Esophagus muscularis mucosa (tissue), 4 donors: ENCODE measurements around the gene C9orf57. TPM values are rescaled to one million over a fixed set of nuclear protein-coding genes. Genes with fewer than 3 reads are reported as not detected.
A peak's percentile ranks its signal among the peaks of the same experiment; 100 is the strongest.

Experiments
- DNase-seq: peaks from one replicate; pipeline ENCODE4 v3.0.0-alpha.2; 2017; ENCODE audit errors: extremely low spot score
- H3K27ac ChIP-seq, 4 donors: fragments of 200-600 bp; sonication (generic); replicated peaks in 1 of 4; 1 replicate in 3 of 4; 2 replicates in 1 of 4; pipeline ENCODE4 v1.5.1; 2016 to 2019; ENCODE audit warnings: mild to moderate bottlenecking in 1 of 4
- H3K27me3 ChIP-seq, 4 donors: fragments of 200-600 bp; sonication (generic); one replicate each; pipeline versions ENCODE4 v1.5.1 to v1.6.0; 2016 to 2019
- H3K36me3 ChIP-seq, 4 donors: fragments of 200-600 bp; sonication (generic); one replicate each; pipeline ENCODE4 v1.5.1; 2016 to 2019
- H3K4me1 ChIP-seq, 4 donors: fragments of 200-600 bp; sonication (generic); one replicate each; pipeline ENCODE4 v1.5.1; 2016 to 2019
- H3K4me3 ChIP-seq, 4 donors: fragments of 200-600 bp; sonication (generic); 1 replicate in 2 of 4; 2 replicates in 2 of 4; pipeline ENCODE4 v1.5.1; 2016 to 2019; ENCODE audit warnings: mild to moderate bottlenecking in 4 of 4, moderate library complexity in 1 of 4
- H3K9me3 ChIP-seq, 4 donors: fragments of 200-600 bp; sonication (generic); 1 replicate in 3 of 4; 2 replicates in 1 of 4; pipeline ENCODE4 v1.5.1; 2016 to 2019
- EP300 ChIP-seq: sonication (generic); formaldehyde crosslinking; IDR thresholded peaks from one replicate; pipeline ENCODE4 v1.6.1; 2017; ENCODE audit warnings: antibody characterized with exemption
- POLR2A ChIP-seq: fragments of 450-650 bp; IDR thresholded peaks from one replicate; pipeline ENCODE4 v1.6.1; 2017; ENCODE audit warnings: antibody characterized with exemption, moderate library complexity, mild to moderate bottlenecking, low read depth
- POLR2AphosphoS5 ChIP-seq, 2 donors: sonication (generic); formaldehyde crosslinking; IDR thresholded peaks; one replicate each; pipeline ENCODE4 v1.6.1; 2017; ENCODE audit warnings: antibody characterized with exemption in 2 of 2
- WGBS: methylation state at CpG from one replicate; pipeline ENCODE4 v1.1.5; 2018; 5-methylcytosine and 5-hydroxymethylcytosine counted together
- intact Hi-C: fragments of 100-400 bp; cut with DNase I; formaldehyde crosslinking; loops from one replicate; pipeline ENCODE4 v1.15.1; 2023
- total RNA-seq, 4 donors: library from RNA; depleted of rRNA; stranded (reverse); fragments of >200 nt; gene quantifications; one replicate each; pipeline versions ENCODE4 v1.1.0 to v1.2.1, GENCODE V29; 2016
- TF ChIP-seq, protein P1 (sequence below), 3 experiments: fragments of 200-600 bp in 2 of 3; fragments of 450-650 bp in 1 of 3; sonication (generic) in 2 of 3; IDR thresholded peaks; one replicate each; pipeline ENCODE4 v1.5.1; 2017 to 2019; ENCODE audit warnings: antibody characterized with exemption in 3 of 3, mild to moderate bottlenecking in 2 of 3, moderate library complexity in 1 of 3

C9orf57 gene
- total RNA-seq, 4 donors from 2014 or later: not detected

DNA sequence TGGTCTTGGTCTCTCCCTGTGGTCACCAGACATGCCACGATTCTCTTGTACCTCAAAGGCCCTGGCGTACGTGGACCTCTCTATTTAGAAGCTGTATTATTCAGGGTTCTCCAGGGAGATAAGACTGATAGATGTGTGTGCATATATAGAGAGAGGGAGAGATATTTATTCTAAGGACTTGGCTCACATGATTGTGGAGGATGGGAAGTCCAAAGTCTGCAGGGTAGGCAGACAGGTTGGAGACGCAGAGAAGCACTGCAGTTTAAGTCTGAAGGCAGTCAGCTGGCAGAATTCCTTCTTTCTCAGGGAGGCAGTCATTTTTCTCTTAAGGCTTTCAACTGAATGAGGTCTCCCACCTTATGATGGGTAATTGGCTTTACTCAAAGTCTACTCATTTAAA is 16.3 kb downstream of the C9orf57 start:
- H3K4me3 ChIP-seq: no peak overlapping the region
- TF ChIP-seq, protein P1, sequence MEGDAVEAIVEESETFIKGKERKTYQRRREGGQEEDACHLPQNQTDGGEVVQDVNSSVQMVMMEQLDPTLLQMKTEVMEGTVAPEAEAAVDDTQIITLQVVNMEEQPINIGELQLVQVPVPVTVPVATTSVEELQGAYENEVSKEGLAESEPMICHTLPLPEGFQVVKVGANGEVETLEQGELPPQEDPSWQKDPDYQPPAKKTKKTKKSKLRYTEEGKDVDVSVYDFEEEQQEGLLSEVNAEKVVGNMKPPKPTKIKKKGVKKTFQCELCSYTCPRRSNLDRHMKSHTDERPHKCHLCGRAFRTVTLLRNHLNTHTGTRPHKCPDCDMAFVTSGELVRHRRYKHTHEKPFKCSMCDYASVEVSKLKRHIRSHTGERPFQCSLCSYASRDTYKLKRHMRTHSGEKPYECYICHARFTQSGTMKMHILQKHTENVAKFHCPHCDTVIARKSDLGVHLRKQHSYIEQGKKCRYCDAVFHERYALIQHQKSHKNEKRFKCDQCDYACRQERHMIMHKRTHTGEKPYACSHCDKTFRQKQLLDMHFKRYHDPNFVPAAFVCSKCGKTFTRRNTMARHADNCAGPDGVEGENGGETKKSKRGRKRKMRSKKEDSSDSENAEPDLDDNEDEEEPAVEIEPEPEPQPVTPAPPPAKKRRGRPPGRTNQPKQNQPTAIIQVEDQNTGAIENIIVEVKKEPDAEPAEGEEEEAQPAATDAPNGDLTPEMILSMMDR (IDR thresholded peaks at IDR 0.05): no peak
- TF ChIP-seq POLR2AphosphoS5 (IDR thresholded peaks at IDR 0.05): no peak
- no peak for TF ChIP-seq POLR2A
- no peak for TF ChIP-seq EP300
- 76% methylated on average over 4 of the region's 4 CpGs for WGBS
- peaks cover 0 to 8% (median 3%) of the 10 kb centered on the region in 4 donors for H3K4me1 ChIP-seq
- intact Hi-C loops: no loop called here
- no peaks in the 10 kb centered on the region for H3K9me3 ChIP-seq
- no peaks in the 10 kb centered on the region for H3K27me3 ChIP-seq
- no peak for DNase-seq
- no peaks in the 10 kb centered on the region for H3K36me3 ChIP-seq
- no peak overlapping the region for H3K27ac ChIP-seq

DNA sequence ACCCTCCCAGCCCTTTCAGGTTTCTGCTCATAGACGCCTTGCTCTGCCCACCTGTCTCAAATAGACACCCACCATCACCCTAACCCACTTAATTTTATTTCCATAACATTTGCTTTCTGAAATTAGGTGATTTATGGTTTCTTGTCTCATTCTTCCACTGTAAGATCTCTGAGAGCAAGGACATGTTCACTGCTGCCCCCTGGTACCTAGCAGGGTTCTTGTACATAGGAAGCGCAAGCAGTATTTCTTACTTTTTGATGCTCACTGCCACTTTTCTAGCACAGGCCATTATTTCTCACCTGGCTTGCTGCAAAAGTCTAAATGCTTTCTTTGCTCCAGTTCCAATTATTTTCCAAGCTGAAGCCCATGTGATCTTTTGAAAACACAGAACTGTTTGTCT is 16.8 kb downstream of the C9orf57 start:
- Histone ChIP-seq H3K4me1 (peaks cover 0 to 10% (median 3%) of the 10 kb centered on the region in 4 donors), H3K36me3 (no peaks in the 10 kb centered on the region), H3K27ac (no peak overlapping the region), H3K4me3 (no peak overlapping the region), H3K9me3 (no peaks in the 10 kb centered on the region), H3K27me3 (no peaks in the 10 kb centered on the region)
- TF ChIP-seq POLR2AphosphoS5 (IDR thresholded peaks at IDR 0.05) (no peak), POLR2A (no peak), EP300 (no peak)
- TF ChIP-seq, protein P1 (IDR thresholded peaks at IDR 0.05): no peak
- DNase-seq: no peak
- 95% methylated on average over 2 of the region's 2 CpGs for WGBS
- intact Hi-C loops: no loop called here

DNA sequence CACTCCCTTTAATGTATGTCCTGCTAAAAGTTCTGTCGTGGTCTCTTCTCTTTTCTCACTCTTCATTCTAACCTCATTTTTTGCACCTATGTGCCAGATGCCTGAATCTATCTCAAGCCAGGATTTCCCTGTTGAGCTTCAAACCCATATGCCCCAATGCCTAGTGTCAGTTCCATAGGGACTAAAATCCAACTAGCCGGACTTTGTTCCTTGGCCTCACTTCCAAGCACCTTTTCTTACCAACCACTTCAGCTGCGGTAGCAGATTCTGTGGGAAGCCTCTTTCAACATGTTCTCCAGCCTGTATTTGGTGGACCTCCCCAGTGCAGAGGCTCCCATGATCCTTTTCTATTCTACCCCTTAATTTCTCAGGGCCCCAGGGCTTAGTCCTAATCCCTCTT is 17.5 kb downstream of the C9orf57 start:
- Histone ChIP-seq H3K36me3 (no peaks in the 10 kb centered on the region), H3K27me3 (no peaks in the 10 kb centered on the region), H3K4me3 (no peak overlapping the region), H3K9me3 (no peaks in the 10 kb centered on the region), H3K27ac (no peak overlapping the region), H3K4me1 (peaks cover 0 to 10% (median 3%) of the 10 kb centered on the region in 4 donors)
- intact Hi-C loops: no loop called here
- no peak for DNase-seq
- 92% methylated on average over 3 of the region's 3 CpGs for WGBS
- TF ChIP-seq, protein P1 (IDR thresholded peaks at IDR 0.05): no peak
- no peak for TF ChIP-seq POLR2A
- TF ChIP-seq EP300: no peak
- TF ChIP-seq POLR2AphosphoS5 (IDR thresholded peaks at IDR 0.05): no peak

DNA sequence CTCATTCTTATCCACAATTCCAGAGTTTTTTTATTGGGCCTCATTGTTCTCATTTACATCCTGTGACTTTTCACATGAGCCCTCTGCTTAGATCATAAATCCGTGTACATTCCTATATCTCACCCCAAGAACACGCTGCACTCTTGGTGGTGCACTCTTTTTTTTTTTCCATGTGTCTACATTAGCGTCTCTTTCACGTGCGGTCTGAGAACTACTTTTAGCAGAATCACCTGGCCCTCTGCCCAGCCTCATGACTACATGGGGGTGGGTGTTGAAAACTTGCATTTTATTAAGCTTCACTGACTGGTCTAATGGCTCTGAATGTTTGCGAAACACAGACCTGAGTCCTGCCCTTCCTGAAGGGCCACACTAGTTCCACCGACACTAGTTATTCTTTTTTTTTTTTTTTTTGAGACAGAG is 18.6 kb downstream of the C9orf57 start:
- H3K4me1 ChIP-seq: peaks cover 0 to 10% (median 3%) of the 10 kb centered on the region in 4 donors
- no peaks in the 10 kb centered on the region for H3K9me3 ChIP-seq
- no peaks in the 10 kb centered on the region for H3K27me3 ChIP-seq
- H3K36me3 ChIP-seq: no peaks in the 10 kb centered on the region
- no peak overlapping the region for H3K4me3 ChIP-seq
- WGBS: 13% methylated on average over 7 of the region's 7 CpGs
- H3K27ac ChIP-seq: no peak overlapping the region
- TF ChIP-seq POLR2A (no peak), POLR2AphosphoS5 (IDR thresholded peaks at IDR 0.05) (peak in 1 of 2 donors; percentile 8), EP300 (no peak)
- TF ChIP-seq, protein P1 (IDR thresholded peaks at IDR 0.05): no peak
- intact Hi-C loops: no loop called here
- DNase-seq: no peak

DNA sequence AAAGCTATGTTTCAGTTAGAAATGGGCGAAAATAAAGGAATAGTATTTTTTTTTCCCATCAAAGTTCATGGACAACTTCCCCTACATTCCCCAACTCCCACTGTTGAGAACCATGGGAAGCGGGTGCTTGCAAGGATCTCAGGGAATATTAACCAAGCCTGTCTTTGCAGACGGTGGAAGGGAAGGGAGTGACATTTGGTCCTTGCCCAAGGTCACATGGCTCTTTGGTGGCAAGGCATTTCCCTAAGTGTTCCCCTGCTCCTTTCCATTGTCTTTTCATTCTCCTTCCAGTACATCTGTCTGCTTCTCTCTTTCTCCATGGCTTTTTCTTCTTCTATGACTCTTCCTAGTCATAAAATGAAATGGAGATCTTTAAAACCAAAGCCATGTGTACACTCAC is 19.0 kb downstream of the C9orf57 start:
- TF ChIP-seq EP300: no peak
- TF ChIP-seq POLR2AphosphoS5 (IDR thresholded peaks at IDR 0.05): no peak
- no peak for TF ChIP-seq POLR2A
- TF ChIP-seq, protein P1 (IDR thresholded peaks at IDR 0.05): no peak
- intact Hi-C loops: no loop called here
- WGBS: 85% methylated on average over 3 of the region's 3 CpGs

More for the DNA sequence above, 19.0 kb downstream of the C9orf57 start:
- no peaks in the 10 kb centered on the region for H3K27me3 ChIP-seq
- DNase-seq: no peak
- H3K9me3 ChIP-seq: no peaks in the 10 kb centered on the region
- H3K4me3 ChIP-seq: no peak overlapping the region
- no peak overlapping the region for H3K27ac ChIP-seq
- no peaks in the 10 kb centered on the region for H3K36me3 ChIP-seq
- H3K4me1 ChIP-seq: peaks cover 0 to 10% (median 3%) of the 10 kb centered on the region in 4 donors
